Prostate gland (tissue), 2 donors: ENCODE measurements around the gene CRKL.

Source experiments
- POLR2AphosphoS5 ChIP-seq: sonication (generic); formaldehyde crosslinking; IDR thresholded peaks from one replicate; pipeline ENCODE4 v1.6.1; 2017; ENCODE audit warnings: antibody characterized with exemption
- TF ChIP-seq, protein P1 (sequence below), 4 experiments: fragments of 200-600 bp in 2 of 4; fragments of 450-650 bp in 2 of 4; sonication (generic) in 2 of 4; IDR thresholded peaks; 1 replicate in 3 of 4; 2 replicates in 1 of 4; pipeline ENCODE4 v1.5.1; 2016 to 2019; ENCODE audit warnings: antibody characterized with exemption in 4 of 4, mild to moderate bottlenecking in 2 of 4, moderate library complexity in 2 of 4

DNA sequence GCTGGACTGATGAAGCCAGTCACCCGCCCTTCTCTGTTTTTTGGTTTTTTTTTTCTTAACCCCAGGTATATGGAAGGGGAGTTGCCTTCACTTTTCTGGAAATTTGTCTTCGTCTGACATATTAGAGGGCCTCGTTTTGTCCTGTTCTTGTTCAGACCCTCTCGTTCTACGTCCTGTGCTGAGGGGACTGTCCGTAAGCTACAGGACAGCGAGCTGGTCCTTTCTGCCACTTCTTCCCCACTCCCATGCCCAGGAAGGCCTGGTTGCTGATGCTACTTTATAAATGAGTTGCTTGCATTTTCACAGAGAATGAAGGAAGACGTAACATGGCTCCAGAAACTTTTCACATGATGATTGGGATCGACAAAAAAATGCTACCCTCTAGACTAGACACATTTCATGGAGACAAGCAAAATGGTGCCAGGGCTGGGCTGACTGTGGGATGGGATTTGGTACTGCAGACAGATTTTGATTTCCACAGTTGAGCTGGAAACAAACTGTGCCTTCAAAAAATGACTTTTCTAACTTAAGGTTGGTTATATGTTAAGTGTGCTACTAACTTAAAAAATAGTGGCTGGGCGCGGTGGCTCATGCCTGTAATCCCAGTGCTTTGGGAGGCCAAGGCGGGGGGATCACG, 27.2 kb upstream of the CRKL start:
- TF ChIP-seq, protein P1, sequence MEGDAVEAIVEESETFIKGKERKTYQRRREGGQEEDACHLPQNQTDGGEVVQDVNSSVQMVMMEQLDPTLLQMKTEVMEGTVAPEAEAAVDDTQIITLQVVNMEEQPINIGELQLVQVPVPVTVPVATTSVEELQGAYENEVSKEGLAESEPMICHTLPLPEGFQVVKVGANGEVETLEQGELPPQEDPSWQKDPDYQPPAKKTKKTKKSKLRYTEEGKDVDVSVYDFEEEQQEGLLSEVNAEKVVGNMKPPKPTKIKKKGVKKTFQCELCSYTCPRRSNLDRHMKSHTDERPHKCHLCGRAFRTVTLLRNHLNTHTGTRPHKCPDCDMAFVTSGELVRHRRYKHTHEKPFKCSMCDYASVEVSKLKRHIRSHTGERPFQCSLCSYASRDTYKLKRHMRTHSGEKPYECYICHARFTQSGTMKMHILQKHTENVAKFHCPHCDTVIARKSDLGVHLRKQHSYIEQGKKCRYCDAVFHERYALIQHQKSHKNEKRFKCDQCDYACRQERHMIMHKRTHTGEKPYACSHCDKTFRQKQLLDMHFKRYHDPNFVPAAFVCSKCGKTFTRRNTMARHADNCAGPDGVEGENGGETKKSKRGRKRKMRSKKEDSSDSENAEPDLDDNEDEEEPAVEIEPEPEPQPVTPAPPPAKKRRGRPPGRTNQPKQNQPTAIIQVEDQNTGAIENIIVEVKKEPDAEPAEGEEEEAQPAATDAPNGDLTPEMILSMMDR (IDR thresholded peaks at IDR 0.05), result no peak
- no peak for TF ChIP-seq POLR2AphosphoS5
